ENCODE measurements around the gene NXPE3.

The NXPE3 gene

GRCh38 chr3:101876142-101876541 is 97.1 kb downstream of the NXPE3 start:
- H3K4me3 ChIP-seq (ENCODE audit: low read length) = no peak overlapping the region
- TF ChIP-seq, protein P1, sequence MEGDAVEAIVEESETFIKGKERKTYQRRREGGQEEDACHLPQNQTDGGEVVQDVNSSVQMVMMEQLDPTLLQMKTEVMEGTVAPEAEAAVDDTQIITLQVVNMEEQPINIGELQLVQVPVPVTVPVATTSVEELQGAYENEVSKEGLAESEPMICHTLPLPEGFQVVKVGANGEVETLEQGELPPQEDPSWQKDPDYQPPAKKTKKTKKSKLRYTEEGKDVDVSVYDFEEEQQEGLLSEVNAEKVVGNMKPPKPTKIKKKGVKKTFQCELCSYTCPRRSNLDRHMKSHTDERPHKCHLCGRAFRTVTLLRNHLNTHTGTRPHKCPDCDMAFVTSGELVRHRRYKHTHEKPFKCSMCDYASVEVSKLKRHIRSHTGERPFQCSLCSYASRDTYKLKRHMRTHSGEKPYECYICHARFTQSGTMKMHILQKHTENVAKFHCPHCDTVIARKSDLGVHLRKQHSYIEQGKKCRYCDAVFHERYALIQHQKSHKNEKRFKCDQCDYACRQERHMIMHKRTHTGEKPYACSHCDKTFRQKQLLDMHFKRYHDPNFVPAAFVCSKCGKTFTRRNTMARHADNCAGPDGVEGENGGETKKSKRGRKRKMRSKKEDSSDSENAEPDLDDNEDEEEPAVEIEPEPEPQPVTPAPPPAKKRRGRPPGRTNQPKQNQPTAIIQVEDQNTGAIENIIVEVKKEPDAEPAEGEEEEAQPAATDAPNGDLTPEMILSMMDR (IDR thresholded peaks at IDR 0.05; ENCODE audit: insufficient read depth, low read depth, low read length, missing control alignments) = no peak
- no peak for DNase-seq (ENCODE audit: low read depth)

Measured in epithelial cell of esophagus (primary cell).